CD14-positive monocyte (primary cell): ENCODE data around the gene CTPS1. TPM values are rescaled to one million over a fixed set of nuclear protein-coding genes. Genes with fewer than 3 reads are reported as not detected.

Experiments used
- DNase-seq, 3 donors: peaks; one replicate each; pipeline ENCODE4 v3.0.0-alpha.2; 2011 to 2022
- H2AFZ ChIP-seq: 2 replicates; pipeline ENCODE4 v1.6.0; 2012; ENCODE audit warnings: mild to moderate bottlenecking, low read depth, low read length, inconsistent platforms; ENCODE audit not compliant: insufficient read depth, poor library complexity, severe bottlenecking
- H3K27ac ChIP-seq, 2 donors: 1 replicate in 1 of 2; 2 replicates in 1 of 2; pipeline ENCODE4 v1.5.1; 2012 to 2013; ENCODE audit warnings: low read length in 2 of 2, control low read depth in 1 of 2, inconsistent platforms in 1 of 2, low read depth in 1 of 2, mild to moderate bottlenecking in 1 of 2
- H3K27me3 ChIP-seq, 2 donors: one replicate each; pipeline versions ENCODE4 v1.6.0 to v1.6.1; 2011 to 2013; ENCODE audit warnings: low read length in 2 of 2; ENCODE audit not compliant: control insufficient read depth in 2 of 2, insufficient read depth in 2 of 2
- H3K36me3 ChIP-seq, 2 donors: replicated peaks in 1 of 2; 1 replicate in 1 of 2; 2 replicates in 1 of 2; pipeline versions ENCODE4 v1.5.1 to v1.6.1; 2012 to 2013; ENCODE audit warnings: low read length in 2 of 2, control low read depth in 1 of 2, inconsistent platforms in 1 of 2, mild to moderate bottlenecking in 1 of 2; ENCODE audit not compliant: insufficient read depth in 2 of 2, control insufficient read depth in 1 of 2
- H3K4me1 ChIP-seq, 2 donors: 1 replicate in 1 of 2; 2 replicates in 1 of 2; pipeline versions ENCODE4 v1.5.1 to v1.6.1; 2012 to 2013; ENCODE audit warnings: low read length in 2 of 2, control low read depth in 1 of 2, inconsistent platforms in 1 of 2, mild to moderate bottlenecking in 1 of 2, moderate library complexity in 1 of 2; ENCODE audit not compliant: insufficient read depth in 2 of 2, control insufficient read depth in 1 of 2
- H3K4me2 ChIP-seq: replicated peaks from 2 replicates; pipeline ENCODE3; 2012; ENCODE audit warnings: low read length, moderate library complexity, mild to moderate bottlenecking; ENCODE audit not compliant: poor library complexity, severe bottlenecking; ENCODE audit errors: extremely low read depth
- H3K4me3 ChIP-seq, 3 experiments: fragments of 200-600 bp in 1 of 3; sonication (generic) in 1 of 3; replicated peaks in 1 of 3; 1 replicate in 2 of 3; 2 replicates in 1 of 3; pipeline ENCODE4 v1.5.1; 2011 to 2013; ENCODE audit warnings: low read length in 3 of 3, mild to moderate bottlenecking in 3 of 3, control low read depth in 2 of 3, low read depth in 2 of 3, inconsistent platforms in 1 of 3, moderate library complexity in 1 of 3
- H3K79me2 ChIP-seq: 2 replicates; pipeline ENCODE4 v1.6.0; 2012; ENCODE audit warnings: mild to moderate bottlenecking, control low read depth, inconsistent platforms, low read length, moderate library complexity; ENCODE audit not compliant: insufficient read depth
- H3K9ac ChIP-seq: 2 replicates; pipeline ENCODE4 v1.6.0; 2017; ENCODE audit warnings: low read length, mild to moderate bottlenecking; ENCODE audit not compliant: insufficient read depth, poor library complexity, severe bottlenecking
- H3K9me3 ChIP-seq, 2 donors: replicated peaks in 1 of 2; 1 replicate in 1 of 2; 2 replicates in 1 of 2; pipeline versions ENCODE4 v1.5.1 to v1.6.1; 2012 to 2013; ENCODE audit warnings: low read length in 2 of 2, control low read depth in 1 of 2; ENCODE audit not compliant: control insufficient read depth in 1 of 2, insufficient read depth in 1 of 2
- H4K20me1 ChIP-seq: 2 replicates; pipeline ENCODE4 v1.6.0; 2012; ENCODE audit warnings: mild to moderate bottlenecking, low read length, control low read depth, moderate library complexity; ENCODE audit not compliant: insufficient read depth
- H3K27ac Mint-ChIP-seq, 7 donors: one replicate each; pipeline ENCODE4 v1.8.0; 2020; ENCODE audit warnings: mild to moderate bottlenecking in 7 of 7, mixed read lengths in 7 of 7, moderate library complexity in 6 of 7, inconsistent platforms in 2 of 7
- H3K27me3 Mint-ChIP-seq, 3 donors: one replicate each; pipeline ENCODE4 v1.8.0; 2021 to 2022; ENCODE audit warnings: low read depth in 3 of 3, mild to moderate bottlenecking in 3 of 3, mixed read lengths in 3 of 3, moderate library complexity in 3 of 3, inconsistent platforms in 1 of 3
- H3K36me3 Mint-ChIP-seq, 2 donors: one replicate each; pipeline ENCODE4 v1.8.0; 2020; ENCODE audit warnings: mixed read lengths in 2 of 2, inconsistent platforms in 1 of 2, mild to moderate bottlenecking in 1 of 2
- H3K4me1 Mint-ChIP-seq: one replicate; pipeline ENCODE4 v1.8.0; 2020; ENCODE audit warnings: mild to moderate bottlenecking, mixed read lengths
- H3K4me3 Mint-ChIP-seq, 2 donors: one replicate each; pipeline ENCODE4 v1.8.0; 2020; ENCODE audit warnings: mild to moderate bottlenecking in 2 of 2, mixed read lengths in 2 of 2, moderate library complexity in 1 of 2
- H3K9me3 Mint-ChIP-seq, 7 donors: one replicate each; pipeline ENCODE4 v1.8.0; 2020 to 2022; ENCODE audit warnings: mixed read lengths in 7 of 7, mild to moderate bottlenecking in 6 of 7, moderate library complexity in 6 of 7, inconsistent platforms in 2 of 7
- WGBS: methylation state at CpG from one replicate; pipeline ENCODE4 v1.1.5; 2013; ENCODE audit warnings: missing lambda C conversion rate; ENCODE audit not compliant: insufficient coverage; 5-methylcytosine and 5-hydroxymethylcytosine counted together
- intact Hi-C, 2 donors: fragments of 100-400 bp; cut with micrococcal nuclease; formaldehyde crosslinking; loops; one replicate each; pipeline versions ENCODE4 v1.15.0 to v1.15.1; 2023
- polyA plus RNA-seq, 3 donors: library from polyadenylated mRNA; depleted of rRNA in 1 of 3; unstranded in 2 of 3; stranded (reverse) in 1 of 3; fragments of 300-500 nt in 2 of 3; fragments of >200 nt in 1 of 3; fragmentation: Illumina TruSeq in 2 of 3; gene quantifications; 1 replicate in 2 of 3; 2 replicates in 1 of 3; pipeline ENCODE4 v1.2.3, GENCODE V29; 2012 to 2021
- TF ChIP-seq, protein P1 (sequence below): fragments of 200-600 bp; IDR thresholded peaks from one replicate; pipeline ENCODE4 v1.8.0; 2022; ENCODE audit warnings: antibody characterized with exemption, mild to moderate bottlenecking

The CTPS1 gene
- polyA plus RNA-seq, 3 donors, result 5.3 to 8.6 (median 6.0) TPM

DNA sequence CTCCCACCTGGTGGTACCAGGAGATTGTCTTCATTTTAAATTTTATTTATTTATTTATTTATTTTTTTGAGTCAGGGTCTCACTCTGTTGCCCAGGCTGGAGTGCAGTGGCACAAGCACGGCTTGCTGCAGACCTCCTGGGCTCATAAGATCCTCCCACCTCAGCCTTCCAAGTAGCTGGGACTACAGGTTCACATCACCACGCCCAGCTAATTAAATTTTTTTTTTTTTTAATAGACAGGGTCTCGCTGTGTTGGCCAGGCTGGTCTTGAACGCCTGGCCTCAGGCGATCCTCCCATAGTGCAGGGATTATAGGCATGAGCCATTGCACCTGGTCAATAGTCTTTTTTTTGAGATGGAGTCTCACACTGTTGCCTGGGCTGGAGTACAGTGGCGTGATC is 33.5 kb downstream of the CTPS1 start:
- no peak overlapping the region for H3K4me3 Mint-ChIP-seq
- intact Hi-C loops, result no loop called here

DNA sequence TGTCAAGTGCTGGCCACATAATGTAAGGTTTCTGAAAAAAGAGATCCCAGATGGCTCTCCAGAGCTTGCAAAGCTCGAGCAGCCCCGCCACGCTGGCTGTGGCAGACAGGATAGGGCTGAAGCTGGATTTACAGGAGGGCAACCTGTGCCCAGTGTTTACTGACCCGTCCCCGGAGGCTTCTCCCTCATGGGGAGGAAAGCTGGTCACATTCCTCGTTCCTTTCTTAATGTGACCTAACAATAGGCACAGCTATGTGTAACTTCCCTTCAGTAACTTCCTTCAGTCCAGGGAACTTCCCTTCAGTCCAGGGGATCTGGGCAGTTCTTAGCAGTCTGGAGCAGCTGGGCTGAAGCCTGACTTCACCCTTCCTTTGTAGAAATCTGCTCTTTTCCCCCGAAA is 34.3 kb downstream of the CTPS1 start:
- intact Hi-C loops, result no loop called here
- peaks cover 10% of the 10 kb centered on the region for H3K4me1 Mint-ChIP-seq
- no peaks in the 10 kb centered on the region for H3K9me3 Mint-ChIP-seq
- Histone ChIP-seq H3K36me3 (peaks cover 45 to 71% of the 10 kb centered on the region in 2 donors), H4K20me1 (no peaks in the 10 kb centered on the region), H3K79me2 (no peaks in the 10 kb centered on the region), H3K4me2 (no peak overlapping the region), H3K27me3 (no peaks in the 10 kb centered on the region), H3K4me3 (no peak overlapping the region), H3K27ac (peak overlapping the region; percentile 10 to 24), H2AFZ (no peak overlapping the region), H3K9me3 (no peaks in the 10 kb centered on the region), H3K4me1 (peaks cover 9 to 10% of the 10 kb centered on the region in 2 donors), H3K9ac (no peak overlapping the region)
- peak; percentile 13 to 59 (median 17) for DNase-seq
- peaks cover 59 to 74% of the 10 kb centered on the region in 2 donors for H3K36me3 Mint-ChIP-seq
- peak overlapping the region in 4 of 7 donors; percentile 1 to 77 (median 39) for H3K27ac Mint-ChIP-seq
- H3K4me3 Mint-ChIP-seq, result no peak overlapping the region
- TF ChIP-seq, protein P1, sequence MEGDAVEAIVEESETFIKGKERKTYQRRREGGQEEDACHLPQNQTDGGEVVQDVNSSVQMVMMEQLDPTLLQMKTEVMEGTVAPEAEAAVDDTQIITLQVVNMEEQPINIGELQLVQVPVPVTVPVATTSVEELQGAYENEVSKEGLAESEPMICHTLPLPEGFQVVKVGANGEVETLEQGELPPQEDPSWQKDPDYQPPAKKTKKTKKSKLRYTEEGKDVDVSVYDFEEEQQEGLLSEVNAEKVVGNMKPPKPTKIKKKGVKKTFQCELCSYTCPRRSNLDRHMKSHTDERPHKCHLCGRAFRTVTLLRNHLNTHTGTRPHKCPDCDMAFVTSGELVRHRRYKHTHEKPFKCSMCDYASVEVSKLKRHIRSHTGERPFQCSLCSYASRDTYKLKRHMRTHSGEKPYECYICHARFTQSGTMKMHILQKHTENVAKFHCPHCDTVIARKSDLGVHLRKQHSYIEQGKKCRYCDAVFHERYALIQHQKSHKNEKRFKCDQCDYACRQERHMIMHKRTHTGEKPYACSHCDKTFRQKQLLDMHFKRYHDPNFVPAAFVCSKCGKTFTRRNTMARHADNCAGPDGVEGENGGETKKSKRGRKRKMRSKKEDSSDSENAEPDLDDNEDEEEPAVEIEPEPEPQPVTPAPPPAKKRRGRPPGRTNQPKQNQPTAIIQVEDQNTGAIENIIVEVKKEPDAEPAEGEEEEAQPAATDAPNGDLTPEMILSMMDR, result no peak
- peaks cover 0 to 1% (median 0%) of the 10 kb centered on the region in 3 donors for H3K27me3 Mint-ChIP-seq
- 72% methylated on average over 3 of the region's 7 CpGs for WGBS

More for the DNA sequence above, 33.5 kb downstream of the CTPS1 start:
- DNase-seq, result no peak
- Histone ChIP-seq H3K36me3 (peaks cover 51 to 73% of the 10 kb centered on the region in 2 donors), H3K27ac (no peak overlapping the region), H3K4me1 (peaks cover 9 to 10% of the 10 kb centered on the region in 2 donors), H2AFZ (no peak overlapping the region), H3K79me2 (no peaks in the 10 kb centered on the region), H3K9me3 (no peaks in the 10 kb centered on the region), H3K4me3 (no peak overlapping the region), H3K27me3 (no peaks in the 10 kb centered on the region), H4K20me1 (no peaks in the 10 kb centered on the region), H3K4me2 (no peak overlapping the region), H3K9ac (no peak overlapping the region)
- Mint-ChIP-seq H3K27ac (peak overlapping the region in 1 of 7 donors; percentile 7), H3K36me3 (peaks cover 63 to 76% of the 10 kb centered on the region in 2 donors), H3K9me3 (no peaks in the 10 kb centered on the region), H3K4me1 (peaks cover 10% of the 10 kb centered on the region), H3K27me3 (peaks cover 0 to 1% (median 0%) of the 10 kb centered on the region in 3 donors)
- 100% methylated on average over 5 of the region's 6 CpGs for WGBS
- TF ChIP-seq, protein P1, result no peak
